Adrenal gland (tissue), 12 donors: ENCODE data around the gene NBAS. TPM values are rescaled to one million over a fixed set of nuclear protein-coding genes. Genes with fewer than 3 reads are reported as not detected.

Experiments used
- DNase-seq, 7 donors: peaks; one replicate each; pipeline ENCODE4 v3.0.0-alpha.2; 2019 to 2020
- H3K27ac ChIP-seq, 5 donors: fragments of 200-600 bp; sonication (generic) in 4 of 5; 1 replicate in 3 of 5; 2 replicates in 2 of 5; pipeline versions ENCODE4 v1.5.1 to v1.8.0; 2016 to 2020; ENCODE audit warnings: mild to moderate bottlenecking in 1 of 5
- H3K27me3 ChIP-seq: fragments of 200-600 bp; 2 replicates; pipeline ENCODE4 v1.8.0; 2021
- H3K36me3 ChIP-seq, 2 donors: fragments of 200-600 bp; replicated peaks in 1 of 2; 1 replicate in 1 of 2; 2 replicates in 1 of 2; pipeline versions ENCODE4 v1.5.1 to v1.8.0; 2018 to 2022
- H3K4me1 ChIP-seq, 2 donors: fragments of 200-600 bp; replicated peaks in 1 of 2; 1 replicate in 1 of 2; 2 replicates in 1 of 2; pipeline versions ENCODE4 v1.5.1 to v1.8.0; 2018 to 2021
- H3K4me3 ChIP-seq, 4 donors: fragments of 200-600 bp; sonication (generic) in 3 of 4; one replicate each; pipeline ENCODE4 v1.5.1; 2016 to 2018
- H3K9me3 ChIP-seq, 3 donors: fragments of 200-600 bp; sonication (generic) in 1 of 3; replicated peaks in 1 of 3; 1 replicate in 2 of 3; 2 replicates in 1 of 3; pipeline versions ENCODE4 v1.5.1 to v1.8.0; 2016 to 2021
- POLR2A ChIP-seq, 2 donors: fragments of 450-650 bp; IDR thresholded peaks; one replicate each; pipeline ENCODE4 v1.6.1; 2017; ENCODE audit warnings: antibody characterized with exemption in 2 of 2, mild to moderate bottlenecking in 2 of 2, moderate library complexity in 1 of 2
- WGBS, 4 donors: extraction: QIAGEN DNeasy Blood & Tissue Kit in 2 of 4; methylation state at CpG; one replicate each; pipeline versions ENCODE4 v1.1.5 to v1.1.7; 2013 to 2017; 5-methylcytosine and 5-hydroxymethylcytosine counted together
- intact Hi-C, 2 donors: fragments of 100-400 bp; cut with DNase I; formaldehyde crosslinking; loops; one replicate each; pipeline versions ENCODE4 v1.14.1 to v1.15.0; 2022 to 2023
- polyA plus RNA-seq, 3 donors: library from polyadenylated mRNA; stranded (reverse); fragments of 200-250 nt in 2 of 3; fragments of 350-450 nt in 1 of 3; fragmentation: Illumina TruSeq in 1 of 3; extraction: RNeasy Lipid Tissue Mini Kit (QIAGEN cat#74804) in 1 of 3; gene quantifications; one replicate each; pipeline ENCODE4 v1.2.3, GENCODE V29; 2013 to 2014
- total RNA-seq, 9 donors: library from RNA; depleted of rRNA in 4 of 9; stranded (reverse); fragments of >200 nt in 4 of 9; fragments of 120-200 nt in 1 of 9; fragmentation: NEBNext Ultra II Directional in 1 of 9; extraction: Animal tissue kit (Norgen Biotek cat#: 25700) in 1 of 9; gene quantifications; one replicate each; pipeline versions ENCODE4 v1.1.0 to v1.2.4, GENCODE V29; 2013 to 2023
- TF ChIP-seq, protein P1 (sequence below), 6 experiments: fragments of 450-650 bp in 4 of 6; fragments of 200-600 bp in 2 of 6; sonication (generic) in 1 of 6; IDR thresholded peaks; 1 replicate in 5 of 6; 2 replicates in 1 of 6; pipeline versions ENCODE4 v1.5.1 to v1.8.0; 2016 to 2021; ENCODE audit warnings: antibody characterized with exemption in 6 of 6, mild to moderate bottlenecking in 2 of 6, moderate library complexity in 1 of 6
- donor health status: healthy with polysubstance abuse.
- donor health status: Bipolar disorder and iron deficiency.
- donor health status: DM: yes; HTN: yes; CAD: no.
- donor health status: DM: no; HTN: no; CAD: no.
- donor health status: DM: no; HTN: no; CAD: no.
- donor health status: DM: yes; HTN: yes; CAD: no.

NBAS gene
- total and polyA plus RNA-seq, 12 donors = 22.0 to 62.4 (median 46.2) TPM

DNA sequence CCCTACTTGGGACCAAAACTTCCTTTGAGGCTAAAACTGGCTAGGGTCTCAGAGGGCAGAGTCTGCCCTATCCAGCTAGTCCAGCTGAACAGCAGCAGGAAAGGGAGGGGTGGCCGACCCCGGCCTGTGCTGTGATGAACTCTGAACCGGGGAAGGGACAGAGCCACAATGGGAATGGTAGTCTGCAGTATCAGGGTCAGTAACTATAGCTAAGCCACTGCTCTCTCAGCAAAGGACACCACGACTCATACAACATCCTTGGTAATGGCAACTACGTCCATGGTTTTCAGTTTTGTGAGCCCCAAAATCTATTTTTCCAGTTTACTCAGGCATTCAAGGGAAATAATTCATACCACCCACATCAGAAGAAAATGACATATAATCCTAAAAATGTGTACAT lies 75.2 kb downstream of the NBAS start:
- TF ChIP-seq, protein P1, sequence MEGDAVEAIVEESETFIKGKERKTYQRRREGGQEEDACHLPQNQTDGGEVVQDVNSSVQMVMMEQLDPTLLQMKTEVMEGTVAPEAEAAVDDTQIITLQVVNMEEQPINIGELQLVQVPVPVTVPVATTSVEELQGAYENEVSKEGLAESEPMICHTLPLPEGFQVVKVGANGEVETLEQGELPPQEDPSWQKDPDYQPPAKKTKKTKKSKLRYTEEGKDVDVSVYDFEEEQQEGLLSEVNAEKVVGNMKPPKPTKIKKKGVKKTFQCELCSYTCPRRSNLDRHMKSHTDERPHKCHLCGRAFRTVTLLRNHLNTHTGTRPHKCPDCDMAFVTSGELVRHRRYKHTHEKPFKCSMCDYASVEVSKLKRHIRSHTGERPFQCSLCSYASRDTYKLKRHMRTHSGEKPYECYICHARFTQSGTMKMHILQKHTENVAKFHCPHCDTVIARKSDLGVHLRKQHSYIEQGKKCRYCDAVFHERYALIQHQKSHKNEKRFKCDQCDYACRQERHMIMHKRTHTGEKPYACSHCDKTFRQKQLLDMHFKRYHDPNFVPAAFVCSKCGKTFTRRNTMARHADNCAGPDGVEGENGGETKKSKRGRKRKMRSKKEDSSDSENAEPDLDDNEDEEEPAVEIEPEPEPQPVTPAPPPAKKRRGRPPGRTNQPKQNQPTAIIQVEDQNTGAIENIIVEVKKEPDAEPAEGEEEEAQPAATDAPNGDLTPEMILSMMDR (IDR thresholded peaks at IDR 0.05) = no peak
- TF ChIP-seq POLR2A (IDR thresholded peaks at IDR 0.05) = no peak
- Histone ChIP-seq H3K4me1 (no peaks in the 10 kb centered on the region), H3K27ac (no peak overlapping the region), H3K4me3 (no peak overlapping the region), H3K36me3 (peaks cover 0 to 6% of the 10 kb centered on the region in 2 donors), H3K27me3 (no peaks in the 10 kb centered on the region), H3K9me3 (no peaks in the 10 kb centered on the region)
- no peak for DNase-seq
- WGBS, 4 donors = 82 to 89% (median 85%) methylated on average over 5 of the region's 5 CpGs
- intact Hi-C loops = no loop called here

DNA sequence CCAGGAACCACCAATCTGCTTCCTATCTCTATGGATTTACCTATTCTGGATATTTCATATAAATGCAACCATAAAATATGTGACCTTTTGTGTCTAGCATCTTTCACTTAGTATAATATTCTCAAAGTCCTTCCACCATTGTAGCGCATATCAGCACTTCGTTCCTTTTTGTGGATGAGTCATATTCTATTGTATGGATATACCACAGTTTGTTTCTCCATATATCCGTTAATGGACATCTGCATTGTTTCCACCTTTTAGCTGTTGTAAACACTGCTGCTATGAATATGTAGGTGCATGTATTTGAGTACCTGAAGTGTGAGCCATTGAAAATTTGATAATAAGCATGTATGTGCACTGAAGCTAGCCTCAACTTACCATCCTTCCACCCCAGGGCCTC lies 80.1 kb downstream of the NBAS start:
- no peak for DNase-seq
- no peaks in the 10 kb centered on the region for H3K4me1 ChIP-seq
- intact Hi-C loops = no loop called here
- WGBS, 4 donors = 91 to 100% (median 98%) methylated on average over 3 of the region's 3 CpGs
- no peaks in the 10 kb centered on the region for H3K9me3 ChIP-seq
- no peak for TF ChIP-seq POLR2A (IDR thresholded peaks at IDR 0.05)
- TF ChIP-seq, protein P1 (IDR thresholded peaks at IDR 0.05) = no peak
- H3K36me3 ChIP-seq = no peaks in the 10 kb centered on the region
- no peak overlapping the region for H3K4me3 ChIP-seq
- H3K27me3 ChIP-seq = no peaks in the 10 kb centered on the region
- no peak overlapping the region for H3K27ac ChIP-seq

DNA sequence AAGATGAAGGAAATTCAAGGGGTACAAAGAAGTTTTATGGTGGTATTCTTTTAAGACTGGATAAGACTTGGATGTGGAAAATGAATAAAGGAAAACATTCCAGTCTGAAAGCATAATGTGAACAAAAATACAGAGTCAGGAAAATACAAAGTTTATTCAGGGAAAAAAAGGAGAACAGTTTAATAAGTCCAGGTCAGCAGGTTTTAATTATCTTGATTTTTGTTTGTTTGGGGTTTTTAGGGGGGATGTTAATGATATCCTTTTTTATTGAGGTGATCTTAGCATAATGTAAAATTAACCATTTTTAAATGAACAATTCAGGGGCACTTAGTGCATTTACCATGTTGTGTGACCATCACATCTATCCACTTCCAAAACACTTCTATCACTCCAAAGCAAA lies 80.6 kb downstream of the NBAS start:
- no peak overlapping the region for H3K27ac ChIP-seq
- H3K4me3 ChIP-seq = no peak overlapping the region
- H3K9me3 ChIP-seq = no peaks in the 10 kb centered on the region
- TF ChIP-seq, protein P1 (IDR thresholded peaks at IDR 0.05) = no peak
- TF ChIP-seq POLR2A (IDR thresholded peaks at IDR 0.05) = no peak
- H3K36me3 ChIP-seq = no peaks in the 10 kb centered on the region
- intact Hi-C loops = no loop called here
- H3K4me1 ChIP-seq = no peaks in the 10 kb centered on the region
- DNase-seq = no peak
- no peaks in the 10 kb centered on the region for H3K27me3 ChIP-seq

GRCh38 chr2:15472876-15473275 lies 88.3 kb downstream of the NBAS start:
- Histone ChIP-seq H3K4me3 (no peak overlapping the region), H3K36me3 (peaks cover 0 to 11% of the 10 kb centered on the region in 2 donors), H3K27me3 (no peaks in the 10 kb centered on the region), H3K9me3 (no peaks in the 10 kb centered on the region), H3K27ac (no peak overlapping the region), H3K4me1 (no peaks in the 10 kb centered on the region)
- 76 to 83% (median 79%) methylated on average over 4 of the region's 4 CpGs for WGBS, 4 donors
- DNase-seq = no peak
- intact Hi-C loops = no loop called here
- no peak for TF ChIP-seq POLR2A (IDR thresholded peaks at IDR 0.05)
- TF ChIP-seq, protein P1 (IDR thresholded peaks at IDR 0.05) = no peak
